ENCODE measurements around the gene EPM2A.

GRCh38 chr6:145602726-145603326, 132.5 kb downstream of the EPM2A start:
- TF ChIP-seq CTCF (conservative IDR thresholded peaks at IDR 0.05 in 1 of 2, IDR thresholded peaks at IDR 0.05 in 1 of 2; ENCODE audit: low read depth in 1 of 2, low read length in 2 of 2) (no peak), EZH2 (IDR thresholded peaks at IDR 0.05; ENCODE audit: low read length, missing control alignments) (no peak)
